ENCODE results near the gene CRYBG2.

The CRYBG2 gene

DNA sequence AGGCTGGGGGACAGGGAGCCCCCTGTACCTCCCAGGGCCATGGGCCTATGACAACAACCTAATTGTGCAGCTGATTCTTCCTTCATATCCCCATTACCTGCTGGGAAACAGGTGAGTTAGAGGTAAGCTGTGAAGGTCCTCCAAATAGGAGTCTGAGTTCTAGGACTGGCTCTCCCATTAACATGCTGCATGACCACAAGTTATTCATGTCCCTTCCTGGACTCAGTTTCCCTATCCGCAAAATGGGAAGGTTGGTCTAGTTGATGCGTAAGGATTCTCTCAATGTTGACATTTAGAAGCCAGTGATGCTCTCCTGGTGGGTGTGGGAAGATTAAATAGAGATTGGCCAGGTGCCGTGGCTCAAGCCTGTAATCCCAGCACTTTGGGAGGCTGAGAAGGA, 14.6 kb upstream of the CRYBG2 start:
- no peak for DNase-seq (ENCODE audit: low read depth in 2 of 2)

DNA sequence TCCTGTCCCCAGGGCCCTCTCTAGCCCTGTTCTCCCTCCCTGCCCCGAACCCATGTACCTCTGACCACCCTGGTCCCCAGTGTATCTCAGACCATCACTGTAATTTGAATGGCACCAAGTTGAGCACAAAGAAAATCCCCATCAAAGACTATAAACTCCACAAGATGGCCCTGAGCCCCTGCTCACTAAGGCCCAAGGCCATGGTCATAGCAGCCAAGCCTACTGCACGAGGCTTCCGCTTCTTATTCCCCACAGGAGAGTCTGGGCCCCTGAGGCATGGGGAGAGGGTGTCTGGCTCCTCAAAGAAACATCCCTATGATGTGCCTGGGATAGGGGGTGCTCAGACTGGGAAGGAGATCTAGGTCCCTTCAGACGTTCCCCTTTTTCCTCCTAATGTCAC, 14.1 kb upstream of the CRYBG2 start:
- no peak for DNase-seq (ENCODE audit: low read depth in 2 of 2)

DNA sequence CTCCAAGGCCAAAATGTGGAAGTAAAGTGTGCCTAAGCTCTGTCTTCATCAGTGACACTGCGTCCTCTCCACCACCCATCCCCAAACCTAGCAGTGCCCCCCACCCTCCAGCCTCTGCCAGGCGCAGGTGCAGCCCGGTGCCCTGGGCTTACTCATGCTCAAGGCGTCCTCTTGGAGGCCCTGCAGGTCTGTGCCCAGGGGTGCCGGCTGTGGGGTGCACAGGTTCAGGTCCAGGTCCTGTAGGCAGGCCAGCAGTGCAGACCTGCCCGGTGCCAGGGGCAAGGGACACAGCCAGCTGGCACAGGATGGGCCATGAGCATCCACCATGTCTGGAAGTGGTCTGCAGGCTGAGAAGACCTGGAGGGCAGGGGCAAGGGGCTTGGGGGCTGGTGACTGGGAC, 13.5 kb upstream of the CRYBG2 start:
- no peak for DNase-seq (ENCODE audit: low read depth in 2 of 2)

DNA sequence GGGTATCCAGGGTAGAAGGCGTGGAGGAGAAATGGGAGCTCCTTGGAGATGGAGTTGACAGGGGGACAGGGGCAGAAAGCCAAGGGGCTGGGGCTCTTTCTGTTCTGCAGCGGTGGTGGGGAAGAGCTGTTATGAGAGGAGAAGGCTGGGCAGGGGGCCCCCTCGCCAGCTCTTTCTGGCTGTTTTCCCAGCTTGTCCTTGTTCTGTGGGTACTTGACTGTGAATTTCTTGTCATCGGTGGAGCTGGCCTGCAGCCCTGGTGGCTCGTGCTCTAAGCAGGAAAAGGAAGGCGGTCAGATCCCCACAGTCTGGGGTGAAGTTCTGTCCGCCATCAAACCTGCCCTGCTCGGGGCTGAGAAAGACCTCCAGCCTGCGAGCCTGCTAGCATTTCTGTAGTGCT, 11.0 kb upstream of the CRYBG2 start:
- no peak for DNase-seq (ENCODE audit: low read depth in 2 of 2)

DNA sequence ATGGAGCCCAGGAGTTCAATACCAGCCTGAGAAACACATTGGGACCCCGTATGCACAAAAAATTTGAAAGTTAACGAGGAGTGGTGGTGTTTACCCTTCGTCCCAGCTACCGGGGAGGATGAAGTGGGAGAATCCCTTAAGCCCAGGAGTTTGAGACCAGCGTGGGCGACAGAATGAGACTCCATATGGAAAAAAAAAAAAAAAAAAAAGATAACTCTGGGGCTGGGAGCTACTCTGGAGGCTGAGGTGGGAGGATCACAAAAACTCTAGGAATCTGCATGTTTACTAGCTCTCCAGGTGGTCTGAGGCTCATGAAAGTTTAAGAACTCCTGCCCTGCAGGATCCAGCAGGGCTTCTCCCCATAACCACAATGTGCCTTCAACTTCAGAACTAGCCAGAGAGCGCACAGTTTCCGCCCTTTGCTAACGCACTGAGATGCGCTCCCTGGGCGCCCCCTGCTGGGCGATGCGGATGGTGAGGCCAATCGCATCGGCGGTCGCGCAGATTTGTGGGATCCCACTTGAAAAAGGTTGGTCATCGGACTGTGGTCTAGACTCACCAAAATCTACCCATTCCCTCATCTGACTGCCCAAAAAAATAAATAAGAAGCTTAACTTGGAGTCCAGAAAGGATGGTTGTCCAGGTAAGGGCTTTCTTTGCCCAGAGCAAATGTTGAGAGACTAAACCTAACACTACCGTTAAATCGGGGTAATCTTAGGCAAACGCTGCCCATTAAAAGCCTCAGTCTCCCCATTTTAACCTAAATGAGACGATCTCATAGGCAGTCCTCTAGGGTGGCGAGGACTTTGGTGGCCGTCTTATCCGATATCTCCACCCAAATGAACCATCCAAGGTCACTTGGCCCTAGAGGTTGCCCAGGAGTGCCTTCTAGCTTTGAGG, 9.9 kb upstream of the CRYBG2 start:
- DNase-seq (ENCODE audit: low read depth in 2 of 2) = peak; percentile 68 to 72

DNA sequence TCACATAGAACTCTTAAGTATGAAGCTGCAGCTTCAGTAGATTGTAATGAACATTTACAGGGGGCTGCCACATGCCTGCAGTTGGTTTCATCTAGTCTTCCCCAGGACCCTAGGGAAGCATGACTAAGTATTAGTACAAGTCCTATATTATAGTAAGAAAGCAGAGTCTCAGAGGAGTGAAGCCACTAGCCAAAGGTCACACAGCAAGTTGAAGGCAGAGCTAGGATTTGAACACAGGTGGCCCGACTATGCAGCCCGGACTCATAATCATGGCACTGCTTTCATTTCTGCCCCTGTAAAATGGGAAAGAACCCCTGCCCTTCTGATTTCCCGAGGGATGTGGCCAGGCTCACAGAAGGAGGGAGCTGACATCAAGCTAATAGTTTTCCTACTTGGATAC, 8.4 kb upstream of the CRYBG2 start:
- no peak for DNase-seq (ENCODE audit: low read depth in 2 of 2)

DNA sequence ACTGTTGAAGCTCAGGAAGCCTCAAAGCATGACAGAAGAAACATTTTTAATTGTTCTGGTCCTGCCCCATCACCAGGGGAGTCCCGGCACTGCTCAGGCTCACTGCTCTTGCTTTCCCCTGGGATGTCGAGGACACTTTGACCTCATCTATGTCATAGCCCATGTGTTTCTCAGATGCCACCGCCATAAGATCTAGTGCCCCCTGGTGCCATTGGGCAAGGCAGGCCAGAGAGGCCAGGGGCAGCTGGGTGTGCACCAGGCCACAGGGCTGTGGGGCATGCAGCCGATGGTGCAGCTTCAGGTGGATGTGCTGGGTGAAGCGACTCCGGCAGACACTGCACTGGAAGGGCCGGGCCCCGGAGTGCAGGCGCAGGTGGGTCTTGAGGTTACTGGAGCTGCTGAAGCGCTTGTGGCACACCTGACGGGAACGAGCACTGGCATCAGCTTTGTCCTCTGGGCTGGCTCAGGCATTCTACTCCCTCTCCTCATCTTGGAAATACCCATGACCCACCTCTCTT, 7.7 kb upstream of the CRYBG2 start:
- DNase-seq (ENCODE audit: low read depth in 2 of 2) = no peak

DNA sequence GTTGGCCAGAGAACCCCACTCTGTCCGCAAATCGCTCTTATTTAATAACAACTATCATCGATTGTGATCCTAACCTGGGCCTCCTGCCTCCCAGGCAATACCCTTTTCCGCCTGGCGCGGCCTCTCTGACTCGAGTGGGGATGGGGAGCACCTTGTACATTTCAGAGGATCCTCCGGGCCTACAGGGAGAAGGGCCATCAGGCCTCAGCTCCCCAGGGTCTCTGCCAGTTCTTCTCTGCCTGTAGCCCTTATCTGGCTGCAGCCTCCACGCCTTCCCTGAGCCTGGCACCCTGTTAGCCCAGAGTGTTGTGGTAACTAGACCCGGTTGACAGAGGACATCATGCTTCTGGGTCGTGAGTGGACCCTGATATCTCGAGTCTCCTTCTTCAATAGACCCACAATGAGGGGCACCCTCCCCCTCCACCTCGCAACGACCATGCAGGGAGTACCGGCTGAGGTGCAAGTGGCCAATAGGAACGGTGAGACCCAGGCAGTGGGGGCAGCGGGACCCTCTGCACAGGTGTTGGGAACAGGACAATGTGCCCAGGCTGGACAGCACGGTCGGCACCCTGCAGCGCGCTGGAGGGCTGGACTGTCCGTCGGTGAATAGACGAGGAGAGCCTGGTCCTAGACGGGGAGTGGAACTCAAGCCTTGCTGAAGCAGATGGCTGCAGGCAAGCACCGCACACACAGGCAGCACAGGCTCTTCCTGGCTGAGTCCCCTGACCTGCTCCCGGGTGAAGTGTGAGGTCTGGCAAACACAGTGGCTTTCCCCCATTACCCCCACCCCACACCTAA, 7.1 kb upstream of the CRYBG2 start:
- DNase-seq (ENCODE audit: low read depth in 2 of 2) = no peak

DNA sequence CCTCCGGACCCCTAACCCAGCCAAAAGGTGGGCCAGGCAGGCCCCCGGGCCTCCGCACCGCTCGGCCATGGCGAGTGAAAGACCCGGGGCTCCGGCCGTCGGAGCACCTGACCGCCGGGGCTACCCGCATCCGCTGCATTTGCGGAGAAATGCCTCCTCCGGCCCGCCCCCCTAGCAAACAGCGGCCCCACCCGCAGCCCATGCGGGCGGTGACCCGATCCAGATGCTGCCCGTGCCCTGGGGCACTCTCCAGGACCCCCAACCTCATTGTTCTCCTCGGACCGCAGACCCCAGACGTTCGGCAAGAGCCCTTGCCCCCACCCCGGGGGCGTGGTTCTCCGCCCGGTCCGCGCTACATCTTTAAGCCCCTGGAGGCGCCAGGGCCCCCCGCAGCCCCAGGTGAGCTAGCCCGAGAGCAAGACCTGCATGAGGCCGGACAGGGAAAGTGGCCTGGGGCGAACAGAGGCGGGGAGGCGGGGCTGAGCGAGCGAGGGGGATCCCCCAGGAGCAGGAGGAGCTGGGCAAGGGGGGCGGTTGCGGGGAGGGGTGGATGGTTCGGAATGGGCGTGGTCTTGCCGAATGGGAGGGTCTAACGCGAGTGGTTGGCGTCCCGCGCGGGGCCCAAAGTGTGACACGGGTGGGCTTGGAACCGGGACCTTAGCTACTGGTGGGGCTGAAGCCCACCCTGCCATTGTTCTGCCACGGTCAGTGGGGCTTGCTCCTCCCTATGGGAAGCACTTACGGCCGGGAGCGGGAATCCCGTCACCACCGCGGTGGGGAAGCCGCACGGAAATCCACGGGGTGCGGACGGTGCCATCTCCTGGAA, 6.3 kb upstream of the CRYBG2 start:
- DNase-seq (ENCODE audit: low read depth in 2 of 2) = peak; percentile 18 to 42

DNA sequence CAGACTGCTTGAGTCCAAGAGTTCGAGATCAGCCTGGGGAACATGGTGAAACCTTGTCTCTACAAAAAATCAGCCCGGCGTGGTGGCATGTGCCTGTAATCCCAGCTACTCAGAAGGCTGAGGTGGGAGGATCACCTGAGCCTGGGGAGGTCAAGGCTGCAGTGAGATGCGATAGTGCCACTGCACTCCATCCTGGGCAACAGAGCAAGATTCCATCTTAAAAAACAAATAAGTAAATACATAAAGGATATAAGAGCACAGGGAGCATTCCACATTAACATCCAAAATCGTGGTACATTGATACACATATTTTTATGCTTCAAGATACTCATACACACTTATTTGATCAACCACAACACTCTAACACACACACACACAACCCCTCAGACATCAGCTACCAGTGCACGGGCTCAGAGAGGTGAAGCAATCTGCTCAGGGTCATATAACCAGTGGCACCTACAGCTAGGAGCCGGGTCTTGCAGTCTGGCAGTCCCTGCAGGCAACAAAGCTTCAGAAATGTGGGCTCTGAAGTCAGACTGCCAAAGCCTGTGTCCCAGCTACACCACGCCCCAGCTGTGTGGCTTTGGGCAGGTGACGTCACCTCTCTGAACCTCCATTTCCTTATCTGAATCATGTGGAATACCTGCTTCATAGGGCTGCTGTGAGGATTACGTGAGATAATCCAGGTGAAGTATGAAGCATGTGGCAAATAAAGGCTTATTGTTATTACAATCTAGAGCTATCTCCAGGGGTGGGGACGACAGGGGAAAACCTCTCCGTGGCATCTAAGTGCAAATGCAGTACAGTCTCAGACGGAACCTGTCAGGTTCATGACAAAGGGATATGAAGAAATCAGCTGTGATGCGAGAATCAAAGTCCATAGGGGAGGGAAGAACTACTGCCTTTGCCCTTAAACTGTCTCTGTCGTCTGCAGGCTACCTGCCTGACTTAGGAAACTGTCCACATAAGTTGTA, 4.8 kb upstream of the CRYBG2 start:
- peak; percentile 61 to 68 for DNase-seq (ENCODE audit: low read depth in 2 of 2)

DNA sequence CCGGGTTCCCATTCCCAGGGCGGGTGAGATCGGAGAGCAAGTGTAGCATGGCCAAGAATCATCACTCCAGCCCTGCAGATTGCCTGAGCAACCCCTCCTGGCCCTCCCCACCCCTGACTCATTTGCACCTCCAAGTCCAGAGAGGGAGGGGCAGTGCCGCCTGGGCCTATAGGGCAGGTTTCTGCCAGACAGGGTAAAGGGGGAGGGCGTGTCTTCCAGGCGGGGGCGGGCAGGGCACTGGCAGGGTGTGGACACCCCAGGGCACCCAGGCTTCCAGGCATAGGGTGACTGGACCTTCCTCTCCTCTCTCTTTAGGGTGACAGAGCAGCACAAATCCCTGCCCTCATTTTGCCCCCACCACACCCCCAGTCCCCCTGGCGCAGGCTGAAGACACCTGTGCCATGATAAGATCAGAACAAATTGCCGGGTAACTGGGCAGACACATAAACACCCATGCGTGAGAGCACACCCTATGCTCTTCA, 3.2 kb upstream of the CRYBG2 start:
- no peak for DNase-seq (ENCODE audit: low read depth in 2 of 2)

DNA sequence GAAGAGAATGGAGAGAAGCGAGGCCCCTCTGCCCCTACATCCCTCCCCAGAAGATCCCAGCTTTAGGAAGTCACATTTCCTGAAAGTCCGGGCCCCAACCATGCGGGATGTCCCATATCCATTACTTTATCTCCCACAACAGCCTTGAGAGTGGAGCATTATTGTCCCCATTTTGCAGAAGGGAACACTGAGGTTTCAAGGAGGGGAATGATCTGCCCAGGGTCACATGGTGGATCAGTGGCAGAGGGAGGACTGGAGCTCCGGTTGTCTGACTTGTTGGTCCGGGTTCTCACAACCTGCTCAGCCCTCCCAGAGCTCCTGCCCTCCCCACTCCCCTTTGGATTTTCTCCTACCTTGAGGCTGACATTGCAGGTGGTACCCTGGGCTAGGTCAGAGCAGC, 2.2 kb upstream of the CRYBG2 start:
- no peak for DNase-seq (ENCODE audit: low read depth in 2 of 2)

DNA sequence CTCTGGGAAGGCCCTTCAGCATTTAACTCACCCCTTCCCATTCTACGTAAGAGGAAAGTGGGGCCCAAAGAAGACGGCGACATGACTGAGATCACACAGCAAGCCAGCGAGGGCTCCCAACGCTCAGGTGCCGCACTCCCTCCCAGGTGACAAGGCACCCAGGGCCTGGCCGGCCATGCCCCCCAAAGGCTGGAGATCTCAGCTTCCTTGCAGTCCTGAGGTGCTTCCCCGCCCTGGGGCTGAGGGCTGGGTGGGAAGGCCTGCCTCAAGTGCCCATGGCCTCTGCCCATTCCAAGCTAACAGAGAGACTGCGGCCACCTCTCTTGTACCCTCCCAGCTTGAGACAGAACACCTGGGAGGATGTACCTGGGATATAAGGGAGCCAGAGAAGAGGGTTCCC, 1.0 kb upstream of the CRYBG2 start:
- no peak for DNase-seq (ENCODE audit: low read depth in 2 of 2)

DNA sequence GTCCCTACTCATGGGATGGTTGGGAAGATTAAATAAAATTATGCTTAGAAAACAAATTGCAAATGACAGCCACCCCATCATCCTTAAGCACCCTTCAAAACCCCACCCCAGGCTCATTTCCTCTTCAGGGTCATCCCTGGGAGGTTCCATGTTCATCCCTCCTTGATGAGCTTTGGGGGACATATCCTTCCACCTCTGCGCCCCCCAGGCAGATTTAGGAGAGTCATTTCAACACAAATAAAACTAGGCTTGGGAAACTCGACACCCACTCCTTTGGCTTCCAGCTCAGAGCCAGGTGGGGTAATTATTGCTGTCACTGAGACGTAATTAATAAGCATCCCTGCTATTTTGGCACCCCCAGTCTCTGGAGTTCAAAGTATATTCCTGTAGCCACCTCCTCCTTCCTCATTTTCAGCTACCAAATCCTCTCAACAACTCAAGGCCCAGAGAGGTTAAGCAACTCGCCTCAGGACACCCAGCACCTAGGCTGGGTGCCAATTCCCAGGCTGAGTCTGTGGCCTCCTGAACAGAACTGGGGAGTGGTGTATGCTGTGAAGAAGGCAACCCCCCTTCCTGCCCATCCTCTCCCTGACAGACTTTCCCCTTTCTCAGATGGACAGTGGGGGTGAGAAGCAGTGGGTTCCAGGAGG, 595 bp downstream of the CRYBG2 start:
- no peak for DNase-seq (ENCODE audit: low read depth in 2 of 2)

DNA sequence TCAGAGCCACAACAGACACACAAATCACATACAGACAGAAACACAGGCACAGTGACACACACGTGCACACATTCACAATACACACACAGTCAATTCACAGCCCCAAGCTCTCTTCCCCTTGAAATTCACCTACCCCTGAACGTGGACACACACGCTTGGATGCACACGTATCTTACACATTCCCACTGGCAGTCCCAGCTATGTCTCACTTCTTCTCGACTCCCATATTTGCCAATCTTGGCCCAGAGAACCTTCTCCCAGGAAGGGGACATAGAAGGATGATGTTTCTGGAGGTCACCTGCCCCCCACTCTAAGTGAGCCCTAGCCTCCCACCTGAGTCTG, 1.6 kb downstream of the CRYBG2 start:
- no peak for DNase-seq (ENCODE audit: low read depth in 2 of 2)

DNA sequence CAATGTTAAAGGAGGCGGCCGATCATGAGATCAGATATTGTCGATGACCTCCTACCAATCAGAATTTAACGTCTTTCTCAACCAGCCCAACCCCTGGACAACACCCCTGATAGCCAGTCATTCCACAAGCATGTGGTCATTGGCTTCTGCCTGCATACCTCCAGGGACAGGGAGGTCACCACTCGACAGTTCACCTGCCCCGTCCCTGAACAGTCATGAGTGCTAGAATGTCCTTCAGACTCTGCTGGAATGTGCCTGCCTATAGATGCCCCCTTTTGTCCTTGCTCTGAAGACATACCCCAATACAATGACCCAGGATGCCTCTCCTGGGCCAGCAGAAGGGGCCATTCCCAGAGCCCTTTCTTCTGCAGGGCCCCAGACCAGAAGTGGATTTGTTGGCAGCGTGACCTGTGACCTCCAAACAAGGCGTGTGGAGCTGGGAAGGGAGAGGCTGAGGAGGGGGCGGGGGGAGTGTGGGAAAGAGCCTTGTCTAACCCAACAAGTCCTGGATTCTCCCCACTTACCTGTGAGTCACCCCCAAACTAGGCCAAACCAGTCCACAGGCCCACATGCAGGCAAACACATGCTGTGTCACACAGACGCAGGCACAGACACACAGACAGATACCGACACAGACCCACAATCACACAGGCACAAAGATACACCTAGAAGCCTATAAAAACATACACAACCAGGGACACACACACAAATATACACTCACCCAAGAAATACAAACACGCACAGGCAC, 2.2 kb downstream of the CRYBG2 start:
- DNase-seq (ENCODE audit: low read depth in 2 of 2) = no peak

DNA sequence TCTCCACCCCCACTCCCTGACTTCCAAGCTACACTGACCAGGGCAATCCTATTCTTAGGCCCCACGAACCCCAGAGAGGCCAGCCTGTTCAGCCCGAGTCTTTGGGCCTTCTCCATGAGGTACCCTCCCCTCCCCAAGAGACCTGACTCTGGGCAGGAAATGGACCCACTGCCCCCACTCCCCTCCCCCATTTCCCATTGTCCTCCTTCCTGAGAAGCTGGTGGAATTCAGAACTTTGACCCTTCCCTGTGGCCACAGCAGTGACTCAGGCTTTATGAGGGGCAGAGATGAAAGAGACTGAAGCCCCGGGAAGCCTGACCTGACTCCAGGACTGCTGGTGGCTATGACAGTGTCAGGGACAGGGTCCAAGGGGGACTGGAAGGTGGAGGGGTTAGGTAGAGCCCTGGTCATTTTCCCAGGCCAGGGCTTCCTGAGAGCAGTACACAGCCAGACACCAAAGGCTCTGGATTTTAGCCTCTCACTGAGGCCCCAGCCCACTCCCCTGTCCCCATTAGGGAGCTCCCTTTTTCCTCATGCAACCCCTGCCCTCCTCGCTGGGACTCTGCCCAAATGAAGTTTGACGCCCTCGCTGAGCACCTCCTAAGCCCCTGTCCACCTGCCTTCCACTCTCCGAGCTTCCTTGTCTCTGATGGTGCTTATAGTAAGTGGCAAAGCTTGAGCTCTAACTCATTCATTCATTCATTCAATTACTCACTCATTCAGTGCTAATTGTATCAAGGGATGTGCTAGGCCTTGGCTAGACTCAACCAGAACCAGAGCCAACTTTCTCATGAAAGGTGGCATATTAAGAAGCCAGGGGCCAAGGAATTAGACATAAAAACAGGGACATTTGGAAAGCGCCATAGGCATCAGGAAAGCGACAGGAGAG, 3.0 kb downstream of the CRYBG2 start:
- no peak for DNase-seq (ENCODE audit: low read depth in 2 of 2)

DNA sequence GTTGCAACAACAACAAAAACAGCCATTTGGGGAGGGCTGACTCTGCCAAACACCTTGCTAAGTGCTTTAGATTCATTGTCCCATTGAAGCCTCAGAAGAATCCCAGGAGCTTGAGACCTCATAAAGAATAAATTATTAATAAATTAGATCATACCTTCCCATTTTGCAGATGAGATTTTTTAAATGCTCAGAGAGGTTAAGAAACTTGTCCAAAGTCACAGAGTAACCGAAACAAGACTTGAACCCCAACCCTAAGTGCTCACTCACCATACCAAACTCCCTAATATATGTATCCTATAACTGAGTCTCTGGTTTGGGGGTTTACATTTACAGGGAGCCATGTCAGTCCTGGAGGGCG, 3.6 kb downstream of the CRYBG2 start:
- DNase-seq (ENCODE audit: low read depth in 2 of 2) = no peak

DNA sequence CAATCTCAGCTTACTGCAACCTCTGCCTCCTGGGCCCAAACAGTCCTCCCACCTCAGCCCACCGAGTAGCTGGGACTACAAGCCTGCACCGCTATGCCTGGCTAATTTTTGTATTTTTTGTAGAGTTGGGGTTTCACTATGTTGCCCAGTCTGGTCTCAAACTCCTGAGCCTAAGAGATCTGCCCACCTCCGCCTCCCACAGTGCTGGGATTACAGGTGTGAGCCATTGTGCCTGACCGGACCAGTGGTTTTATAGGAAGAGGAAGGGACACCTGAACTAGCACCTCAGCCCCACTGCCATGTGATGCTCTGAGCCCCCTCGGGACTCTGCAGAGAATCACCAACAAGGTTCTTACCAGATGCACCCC, 4.1 kb downstream of the CRYBG2 start:
- no peak for DNase-seq (ENCODE audit: low read depth in 2 of 2)
